IPS-18c (cell line): ENCODE measurements around the gene SGCD.

Source experiments
- H3K4me3 ChIP-seq: 2 replicates; pipeline ENCODE4 v1.7.0; 2013; ENCODE audit warnings: low read depth, mild to moderate bottlenecking, low read length, moderate library complexity; ENCODE audit not compliant: insufficient read depth
- H3K9me3 ChIP-seq: one replicate; pipeline ENCODE4 v1.6.1; 2013; ENCODE audit warnings: mild to moderate bottlenecking, low read length, moderate library complexity; ENCODE audit not compliant: control insufficient read depth, insufficient read depth

Gene SGCD

GRCh38 chr5:156513123-156513815, 186.3 kb downstream of the SGCD start:
- no peak overlapping the region for H3K4me3 ChIP-seq

GRCh38 chr5:156515121-156515520, 188.2 kb downstream of the SGCD start:
- Histone ChIP-seq H3K9me3 (no peaks in the 10 kb centered on the region), H3K4me3 (no peak overlapping the region)

More at GRCh38 chr5:156513123-156513815, 186.3 kb downstream of the SGCD start:
- H3K9me3 ChIP-seq, result no peaks in the 10 kb centered on the region

GRCh38 chr5:156515803-156516360, 188.9 kb downstream of the SGCD start:
- no peak overlapping the region for H3K4me3 ChIP-seq
- no peaks in the 10 kb centered on the region for H3K9me3 ChIP-seq

- Histone ChIP-seq H3K4me3 (no peak overlapping the region), H3K9me3 (no peaks in the 10 kb centered on the region)
Observed at GRCh38 chr5:156522651-156523529, 195.9 kb downstream of the SGCD start.

GRCh38 chr5:156523607-156524006, 196.6 kb downstream of the SGCD start:
- H3K9me3 ChIP-seq, result no peaks in the 10 kb centered on the region
- no peak overlapping the region for H3K4me3 ChIP-seq

GRCh38 chr5:156526081-156526925, 199.3 kb downstream of the SGCD start:
- H3K4me3 ChIP-seq, result no peak overlapping the region

GRCh38 chr5:156527611-156528010, 200.6 kb downstream of the SGCD start:
- Histone ChIP-seq H3K9me3 (no peaks in the 10 kb centered on the region), H3K4me3 (no peak overlapping the region)

More at GRCh38 chr5:156526081-156526925, 199.3 kb downstream of the SGCD start:
- H3K9me3 ChIP-seq, result no peaks in the 10 kb centered on the region

- no peaks in the 10 kb centered on the region for H3K9me3 ChIP-seq
Observed at GRCh38 chr5:156528673-156529072, 201.7 kb downstream of the SGCD start.

GRCh38 chr5:156529892-156530291, 202.9 kb downstream of the SGCD start:
- no peaks in the 10 kb centered on the region for H3K9me3 ChIP-seq
- H3K4me3 ChIP-seq, result no peak overlapping the region

More at GRCh38 chr5:156528673-156529072, 201.7 kb downstream of the SGCD start:
- H3K4me3 ChIP-seq, result no peak overlapping the region

- H3K9me3 ChIP-seq, result no peaks in the 10 kb centered on the region
- no peak overlapping the region for H3K4me3 ChIP-seq
Observed at GRCh38 chr5:156531199-156531598, 204.2 kb downstream of the SGCD start.

- Histone ChIP-seq H3K9me3 (no peaks in the 10 kb centered on the region), H3K4me3 (no peak overlapping the region)
Observed at GRCh38 chr5:156532921-156533320, 206.0 kb downstream of the SGCD start.

GRCh38 chr5:156534085-156534484, 207.1 kb downstream of the SGCD start:
- Histone ChIP-seq H3K4me3 (no peak overlapping the region), H3K9me3 (no peaks in the 10 kb centered on the region)

GRCh38 chr5:156534906-156535485, 208.0 kb downstream of the SGCD start:
- Histone ChIP-seq H3K4me3 (no peak overlapping the region), H3K9me3 (no peaks in the 10 kb centered on the region)

- H3K9me3 ChIP-seq, result no peaks in the 10 kb centered on the region
- H3K4me3 ChIP-seq, result no peak overlapping the region
Observed at GRCh38 chr5:156540491-156540890, 213.5 kb downstream of the SGCD start.

- Histone ChIP-seq H3K4me3 (no peak overlapping the region), H3K9me3 (no peaks in the 10 kb centered on the region)
Observed at GRCh38 chr5:156541582-156541981, 214.6 kb downstream of the SGCD start.

GRCh38 chr5:156543348-156544145, 216.6 kb downstream of the SGCD start:
- no peak overlapping the region for H3K4me3 ChIP-seq
- H3K9me3 ChIP-seq, result no peaks in the 10 kb centered on the region
